Body of pancreas (tissue), 4 donors: Measurements from ENCODE around the gene GAP43. TPM values are rescaled to one million over a fixed set of nuclear protein-coding genes. Genes with fewer than 3 reads are reported as not detected.

Source experiments
- ATAC-seq: fragments of 150-250 bp; one replicate; pipeline ENCODE4 v1.9.1; 2016
- DNase-seq, 4 donors: peaks; one replicate each; pipeline ENCODE4 v3.0.0-alpha.2; 2019
- H3K27ac ChIP-seq, 4 donors: fragments of 200-600 bp; sonication (generic); 1 replicate in 3 of 4; 2 replicates in 1 of 4; pipeline versions ENCODE4 v1.5.1 to v1.6.1; 2016 to 2019; ENCODE audit warnings: mild to moderate bottlenecking in 1 of 4, mixed read lengths in 1 of 4, moderate library complexity in 1 of 4
- H3K27me3 ChIP-seq, 2 donors: fragments of 200-600 bp; sonication (generic); one replicate each; pipeline ENCODE4 v1.6.0; 2016; ENCODE audit warnings: mild to moderate bottlenecking in 1 of 2
- H3K36me3 ChIP-seq, 2 donors: fragments of 200-600 bp; sonication (generic); replicated peaks in 1 of 2; 2 replicates each; pipeline ENCODE4 v1.5.1; 2016; ENCODE audit warnings: low read depth in 2 of 2; ENCODE audit not compliant: insufficient read depth in 1 of 2
- H3K4me1 ChIP-seq: fragments of 200-600 bp; sonication (generic); one replicate; pipeline ENCODE4 v1.6.0; 2016
- H3K4me3 ChIP-seq, 2 donors: fragments of 200-600 bp; sonication (generic); 1 replicate in 1 of 2; 2 replicates in 1 of 2; pipeline ENCODE4 v1.5.1; 2016 to 2019
- H3K9me3 ChIP-seq, 3 donors: fragments of 200-600 bp; sonication (generic); 1 replicate in 2 of 3; 2 replicates in 1 of 3; pipeline ENCODE4 v1.5.1; 2016
- CTCF ChIP-seq, 7 experiments: fragments of 450-650 bp in 4 of 7; fragments of 200-600 bp in 3 of 7; sonication (generic) in 3 of 7; IDR thresholded peaks; one replicate each; pipeline ENCODE4 v1.5.1; 2016 to 2019; ENCODE audit warnings: antibody characterized with exemption in 7 of 7
- POLR2A ChIP-seq, 3 donors: fragments of 450-650 bp; IDR thresholded peaks; one replicate each; pipeline ENCODE4 v1.6.1; 2016; ENCODE audit warnings: antibody characterized with exemption in 3 of 3, mild to moderate bottlenecking in 2 of 3
- WGBS, 2 donors: methylation state at CpG; one replicate each; pipeline ENCODE4 v1.1.5; 2017; 5-methylcytosine and 5-hydroxymethylcytosine counted together
- intact Hi-C: fragments of 100-400 bp; cut with DNase I; formaldehyde crosslinking; loops from one replicate; pipeline ENCODE4 v1.15.1; 2023
- total RNA-seq, 2 donors: library from RNA; depleted of rRNA; stranded (reverse); fragments of >200 nt; gene quantifications; one replicate each; pipeline ENCODE4 v1.1.0, GENCODE V29; 2016

Gene GAP43
- total RNA-seq, 2 donors from 2014 or later: 0.26 TPM; not detected in 1

- H3K36me3 ChIP-seq: no peaks in the 10 kb centered on the region
Measured at GRCh38 chr3:115704661-115705338, 81.5 kb downstream of the GAP43 start.

GRCh38 chr3:115706311-115706829, 83.1 kb downstream of the GAP43 start:
- Histone ChIP-seq H3K4me1 (peaks cover 12% of the 10 kb centered on the region), H3K27me3 (no peaks in the 10 kb centered on the region), H3K9me3 (no peaks in the 10 kb centered on the region), H3K4me3 (no peak overlapping the region), H3K36me3 (no peaks in the 10 kb centered on the region), H3K27ac (no peak overlapping the region)
- intact Hi-C loops: no loop called here
- WGBS, 2 donors: 7 to 17% methylated on average over 3 of the region's 3 CpGs
- ATAC-seq: peak; percentile 50
- no peak for DNase-seq
- TF ChIP-seq POLR2A (IDR thresholded peaks at IDR 0.05) (no peak), CTCF (IDR thresholded peaks at IDR 0.05) (no peak)

More at GRCh38 chr3:115704661-115705338, 81.5 kb downstream of the GAP43 start:
- WGBS, 2 donors: 39% methylated on average over 4 of the region's 4 CpGs
- Histone ChIP-seq H3K4me3 (no peak overlapping the region), H3K27me3 (no peaks in the 10 kb centered on the region), H3K4me1 (peaks cover 12% of the 10 kb centered on the region), H3K9me3 (no peaks in the 10 kb centered on the region), H3K27ac (no peak overlapping the region)
- intact Hi-C loops: no loop called here
- ATAC-seq (no peak), DNase-seq (peak in 1 of 4 donors; percentile 5)
- TF ChIP-seq CTCF (IDR thresholded peaks at IDR 0.05): no peak
- TF ChIP-seq POLR2A (IDR thresholded peaks at IDR 0.05): no peak

- TF ChIP-seq CTCF (IDR thresholded peaks at IDR 0.05): no peak
- TF ChIP-seq POLR2A (IDR thresholded peaks at IDR 0.05): no peak
- H3K27me3 ChIP-seq: no peaks in the 10 kb centered on the region
- no peak overlapping the region for H3K4me3 ChIP-seq
- WGBS, 2 donors: 82 to 90% methylated on average over 2 of the region's 2 CpGs
- intact Hi-C loops: no loop called here
- no peak overlapping the region for H3K27ac ChIP-seq
- H3K4me1 ChIP-seq: peaks cover 18% of the 10 kb centered on the region
- H3K9me3 ChIP-seq: no peaks in the 10 kb centered on the region
- DNase-seq (no peak), ATAC-seq (no peak)
- H3K36me3 ChIP-seq: no peaks in the 10 kb centered on the region
Measured at GRCh38 chr3:115708540-115708939, 85.2 kb downstream of the GAP43 start.

- no peaks in the 10 kb centered on the region for H3K36me3 ChIP-seq
- H3K4me1 ChIP-seq: peaks cover 20% of the 10 kb centered on the region
- WGBS, 2 donors: 85 to 87% methylated on average over 3 of the region's 3 CpGs
- H3K27ac ChIP-seq: no peak overlapping the region
- H3K4me3 ChIP-seq: no peak overlapping the region
- H3K27me3 ChIP-seq: no peaks in the 10 kb centered on the region
- intact Hi-C loops: no loop called here
- H3K9me3 ChIP-seq: no peaks in the 10 kb centered on the region
- TF ChIP-seq CTCF (IDR thresholded peaks at IDR 0.05) (no peak), POLR2A (IDR thresholded peaks at IDR 0.05) (no peak)
- no peak for DNase-seq
- ATAC-seq: no peak
Measured at GRCh38 chr3:115709093-115709492, 85.8 kb downstream of the GAP43 start.

- Histone ChIP-seq H3K4me1 (peaks cover 20% of the 10 kb centered on the region), H3K36me3 (no peaks in the 10 kb centered on the region), H3K9me3 (no peaks in the 10 kb centered on the region), H3K27me3 (no peaks in the 10 kb centered on the region), H3K4me3 (no peak overlapping the region), H3K27ac (no peak overlapping the region)
- TF ChIP-seq CTCF (IDR thresholded peaks at IDR 0.05) (no peak), POLR2A (IDR thresholded peaks at IDR 0.05) (no peak)
- DNase-seq (no peak), ATAC-seq (no peak)
- intact Hi-C loops: no loop called here
- WGBS, 2 donors: 87 to 90% methylated on average over 3 of the region's 3 CpGs
Measured at GRCh38 chr3:115709931-115710330, 86.6 kb downstream of the GAP43 start.
